Right lobe of liver (tissue), 4 donors: ENCODE measurements around the gene RPL27.

ENCODE experiments used
- CTCF ChIP-seq, 4 donors: fragments of 200-600 bp in 3 of 4; fragments of 450-650 bp in 1 of 4; IDR thresholded peaks; one replicate each; pipeline versions ENCODE4 v1.5.1 to v1.8.0; 2016 to 2022; ENCODE audit warnings: antibody characterized with exemption in 4 of 4, mild to moderate bottlenecking in 2 of 4
- POLR2A ChIP-seq: fragments of 450-650 bp; IDR thresholded peaks from one replicate; pipeline ENCODE4 v1.6.1; 2017; ENCODE audit warnings: antibody characterized with exemption, mild to moderate bottlenecking
- donor health status: DM: no; HTN: no; CAD: no.
- donor health status: DM: no; HTN: no; CAD: no.
- donor health status: DM: no; HTN: yes; CAD: no.

- TF ChIP-seq CTCF (IDR thresholded peaks at IDR 0.05) (no peak), POLR2A (no peak)
These were observed 12.6 kb downstream of the RPL27 start for GRCh38 chr17:43010667-43011308.
